Pancreas (tissue), 10 donors: ENCODE data around the gene ANKS1B. TPM values are rescaled to one million over a fixed set of nuclear protein-coding genes. Genes with fewer than 3 reads are reported as not detected.

ENCODE experiments used
- ATAC-seq, 4 donors: fragments of 200-7000 bp; cut with Tn5 transposase; one replicate each; pipeline versions ENCODE4 v1.8.0 to v1.9.1; 2020; ENCODE audit warnings: mild to moderate bottlenecking in 4 of 4, moderate library complexity in 4 of 4
- DNase-seq, 6 donors: peaks; one replicate each; pipeline ENCODE4 v3.0.0-alpha.2; 2020
- FAIRE-seq: peaks from 2 replicates; lab custom pipeline; 2012; peaks lifted over from hg19 to GRCh38; lab: Jason Lieb, UNC
- H3K27ac ChIP-seq, 4 donors: fragments of 200-600 bp; sonication (generic); 1 replicate in 3 of 4; 2 replicates in 1 of 4; pipeline versions ENCODE4 v1.5.0 to v1.8.0; 2020
- H3K27me3 ChIP-seq, 4 donors: fragments of 200-600 bp; one replicate each; pipeline ENCODE4 v1.8.0; 2021
- H3K36me3 ChIP-seq, 3 donors: fragments of 200-600 bp; sonication (generic) in 1 of 3; one replicate each; pipeline versions ENCODE4 v1.5.0 to v1.8.0; 2020 to 2021
- H3K4me1 ChIP-seq, 3 donors: fragments of 200-600 bp; one replicate each; pipeline ENCODE4 v1.8.0; 2021
- H3K4me3 ChIP-seq, 4 donors: fragments of 200-600 bp; sonication (generic) in 2 of 4; one replicate each; pipeline versions ENCODE4 v1.5.0 to v1.8.0; 2020 to 2021
- H3K9me3 ChIP-seq, 4 donors: fragments of 200-600 bp; one replicate each; pipeline ENCODE4 v1.8.0; 2021
- WGBS, 2 donors: extraction: QIAGEN DNeasy Blood & Tissue Kit; methylation state at CpG; one replicate each; pipeline ENCODE4 v1.1.7; 2013; 5-methylcytosine and 5-hydroxymethylcytosine counted together
- intact Hi-C, 3 donors: fragments of 100-400 bp; cut with DNase I; formaldehyde crosslinking; loops; one replicate each; pipeline versions ENCODE4 v1.11.1 to v1.14.2; 2022
- polyA plus RNA-seq, 2 donors: library from polyadenylated mRNA; stranded (reverse); fragments of 200-250 nt; gene quantifications; one replicate each; pipeline ENCODE4 v1.2.3, GENCODE V29; 2013
- total RNA-seq, 6 donors: library from RNA; stranded (reverse); fragmentation: NEBNext Ultra II Directional in 4 of 6; extraction: Animal tissue kit (Norgen Biotek cat#: 25700) in 4 of 6; gene quantifications; one replicate each; pipeline versions ENCODE4 v1.2.1 to v1.2.4, GENCODE V29; 2021 to 2023
- TF ChIP-seq, protein P1 (sequence below), 4 donors: fragments of 200-600 bp; sonication (generic) in 3 of 4; IDR thresholded peaks; one replicate each; pipeline versions ENCODE4 v1.5.0 to v1.8.0; 2021; ENCODE audit warnings: antibody characterized with exemption in 4 of 4
- donor health status: healthy with polysubstance abuse.
- donor health status: DM: no; HTN: no; CAD: no; lungs with moderate emphysema.
- donor health status: DM: no; HTN: no; CAD: no.
- donor health status: control.
- donor health status: control.
- donor health status: Bipolar disorder and iron deficiency.
- donor health status: DM: yes; HTN: yes; CAD: no.
- donor health status: DM: no; HTN: no; CAD: no.
- donor health status: DM: no; HTN: no; CAD: no.
- donor health status: DM: yes; HTN: yes; CAD: no.

Gene ANKS1B
- total and polyA plus RNA-seq, 8 donors = 0.49 to 3.2 (median 1.9) TPM

DNA sequence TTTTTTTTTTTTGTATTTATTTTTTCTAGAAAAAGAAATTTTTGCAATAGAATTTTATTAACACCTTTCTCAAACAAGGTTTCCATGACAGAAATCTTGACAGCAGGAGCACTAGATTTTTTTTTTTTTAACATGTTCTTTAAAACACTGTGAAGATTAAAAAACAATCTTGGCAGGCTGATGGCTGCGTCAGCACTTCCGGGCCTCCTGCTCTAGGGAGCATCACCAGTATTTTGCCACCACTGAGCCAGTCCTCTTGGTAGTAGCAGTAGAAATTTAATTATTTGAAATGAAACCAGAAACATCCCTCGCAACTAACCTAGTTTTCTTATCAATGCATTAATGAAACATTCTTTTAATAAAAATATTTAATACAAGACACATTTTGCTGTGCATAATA, 1240.1 kb downstream of the ANKS1B start:
- no peaks in the 10 kb centered on the region for H3K27me3 ChIP-seq
- H3K9me3 ChIP-seq = no peaks in the 10 kb centered on the region
- no peak overlapping the region for H3K27ac ChIP-seq
- TF ChIP-seq, protein P1, sequence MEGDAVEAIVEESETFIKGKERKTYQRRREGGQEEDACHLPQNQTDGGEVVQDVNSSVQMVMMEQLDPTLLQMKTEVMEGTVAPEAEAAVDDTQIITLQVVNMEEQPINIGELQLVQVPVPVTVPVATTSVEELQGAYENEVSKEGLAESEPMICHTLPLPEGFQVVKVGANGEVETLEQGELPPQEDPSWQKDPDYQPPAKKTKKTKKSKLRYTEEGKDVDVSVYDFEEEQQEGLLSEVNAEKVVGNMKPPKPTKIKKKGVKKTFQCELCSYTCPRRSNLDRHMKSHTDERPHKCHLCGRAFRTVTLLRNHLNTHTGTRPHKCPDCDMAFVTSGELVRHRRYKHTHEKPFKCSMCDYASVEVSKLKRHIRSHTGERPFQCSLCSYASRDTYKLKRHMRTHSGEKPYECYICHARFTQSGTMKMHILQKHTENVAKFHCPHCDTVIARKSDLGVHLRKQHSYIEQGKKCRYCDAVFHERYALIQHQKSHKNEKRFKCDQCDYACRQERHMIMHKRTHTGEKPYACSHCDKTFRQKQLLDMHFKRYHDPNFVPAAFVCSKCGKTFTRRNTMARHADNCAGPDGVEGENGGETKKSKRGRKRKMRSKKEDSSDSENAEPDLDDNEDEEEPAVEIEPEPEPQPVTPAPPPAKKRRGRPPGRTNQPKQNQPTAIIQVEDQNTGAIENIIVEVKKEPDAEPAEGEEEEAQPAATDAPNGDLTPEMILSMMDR (IDR thresholded peaks at IDR 0.05) = no peak
- no peaks in the 10 kb centered on the region for H3K4me1 ChIP-seq
- intact Hi-C loops = no loop called here
- 88% methylated on average over 3 of the region's 3 CpGs for WGBS, 2 donors
- no peak overlapping the region for H3K4me3 ChIP-seq
- no peaks in the 10 kb centered on the region for H3K36me3 ChIP-seq
- DNase-seq (no peak), ATAC-seq (no peak), FAIRE-seq (no peak)

DNA sequence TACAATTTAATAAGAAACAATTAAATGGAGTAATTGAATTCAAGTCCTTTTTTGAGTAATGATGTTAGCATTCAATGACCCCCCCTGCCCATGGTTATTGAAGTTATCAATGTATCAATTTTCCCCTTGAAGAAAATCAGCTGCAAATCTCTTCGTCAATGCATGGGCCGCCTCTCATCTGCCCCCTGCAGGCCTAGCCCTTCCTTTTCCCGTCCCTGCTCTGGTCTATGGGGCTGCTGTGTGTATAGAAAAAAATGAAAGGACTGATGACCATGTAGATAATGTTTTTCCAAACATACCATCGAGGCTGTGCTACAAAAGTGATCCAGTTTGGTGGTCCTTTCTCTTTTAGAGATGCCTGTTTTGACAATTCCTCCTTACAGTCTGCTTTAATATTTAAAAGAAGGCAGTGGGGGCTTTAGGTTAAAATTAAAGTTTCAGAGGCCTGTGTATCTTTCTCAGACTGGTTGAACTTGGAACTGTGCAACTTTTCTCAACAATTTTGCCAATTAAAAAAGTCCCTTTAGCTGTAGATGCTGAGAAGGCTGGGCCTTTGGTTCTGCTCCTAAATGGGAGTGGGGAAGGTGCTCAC, 1241.3 kb downstream of the ANKS1B start:
- 25% methylated on average over 4 of the region's 4 CpGs for WGBS, 2 donors
- H3K27ac ChIP-seq = no peak overlapping the region
- DNase-seq (peak in 1 of 6 donors; percentile 19), FAIRE-seq (no peak), ATAC-seq (peak in 3 of 4 donors; percentile 52 to 77 (median 75))
- intact Hi-C loops = no loop called here
- H3K9me3 ChIP-seq = no peaks in the 10 kb centered on the region
- H3K36me3 ChIP-seq = no peaks in the 10 kb centered on the region
- TF ChIP-seq, protein P1 (IDR thresholded peaks at IDR 0.05) = peak; percentile 15 to 43 (median 28)
- H3K27me3 ChIP-seq = no peaks in the 10 kb centered on the region
- no peak overlapping the region for H3K4me3 ChIP-seq
- no peaks in the 10 kb centered on the region for H3K4me1 ChIP-seq

DNA sequence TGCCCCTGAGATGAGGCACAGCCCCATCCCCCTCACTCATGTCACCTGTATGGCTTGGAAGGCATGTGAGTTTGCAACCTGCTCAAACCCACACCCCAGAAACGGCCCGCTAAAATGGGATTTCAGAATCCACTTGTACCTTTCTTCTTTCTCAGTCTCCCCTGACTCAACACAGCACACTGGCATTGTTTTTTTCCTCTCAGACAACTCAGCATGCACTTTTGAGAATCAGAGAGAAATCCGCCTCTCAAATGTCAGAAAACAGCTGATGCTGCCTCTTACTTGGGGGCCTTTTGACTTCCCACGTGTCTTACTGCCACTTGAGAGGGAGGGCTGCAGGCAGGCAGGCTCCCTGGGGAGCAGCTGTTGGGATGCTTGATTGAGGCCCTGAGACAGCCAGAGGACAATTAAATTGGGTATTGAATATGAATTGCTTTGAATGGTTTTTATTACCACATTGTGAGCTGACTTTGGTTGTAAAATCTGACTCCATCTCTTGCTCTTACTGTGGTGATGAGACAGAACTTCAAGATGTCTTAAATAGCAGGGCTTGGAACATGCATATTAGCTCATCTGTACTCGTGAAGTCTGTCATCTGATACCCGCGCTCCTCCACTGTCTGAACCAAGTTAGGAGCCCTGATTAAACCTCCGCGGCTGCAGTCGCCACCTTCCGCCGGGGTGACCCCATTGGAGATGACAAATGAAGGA, 1243.0 kb downstream of the ANKS1B start:
- Histone ChIP-seq H3K4me3 (no peak overlapping the region), H3K27ac (no peak overlapping the region), H3K36me3 (no peaks in the 10 kb centered on the region), H3K4me1 (peaks cover 0 to 4% (median 2%) of the 10 kb centered on the region in 3 donors), H3K27me3 (no peaks in the 10 kb centered on the region), H3K9me3 (no peaks in the 10 kb centered on the region)
- FAIRE-seq (no peak), ATAC-seq (no peak), DNase-seq (no peak)
- TF ChIP-seq, protein P1 (IDR thresholded peaks at IDR 0.05) = no peak
- intact Hi-C loops = no loop called here
- WGBS, 2 donors = 77 to 80% methylated on average over 12 of the region's 12 CpGs

DNA sequence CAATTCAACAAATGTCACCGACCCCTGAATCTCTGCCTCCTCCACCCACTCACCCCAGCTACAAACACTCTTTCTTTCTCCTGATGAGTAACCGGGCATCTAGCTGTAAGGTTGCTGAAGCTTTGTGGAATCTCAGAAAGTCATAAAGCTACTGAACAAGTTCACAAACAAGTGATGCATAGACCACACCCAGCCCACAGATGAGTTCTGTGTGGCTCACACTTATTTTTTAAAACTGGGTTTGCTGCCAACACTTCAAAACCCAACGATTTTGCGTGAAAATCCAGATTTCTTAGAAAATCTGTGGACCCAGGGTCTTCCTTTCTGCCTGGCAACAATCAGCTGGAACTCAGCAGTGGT, 1243.6 kb downstream of the ANKS1B start:
- ATAC-seq = no peak
- WGBS, 2 donors = 86 to 91% methylated on average over 4 of the region's 4 CpGs
- FAIRE-seq = no peak

More for the DNA sequence above, 1243.6 kb downstream of the ANKS1B start:
- Histone ChIP-seq H3K4me3 (no peak overlapping the region), H3K9me3 (no peaks in the 10 kb centered on the region), H3K4me1 (peaks cover 0 to 6% (median 5%) of the 10 kb centered on the region in 3 donors), H3K27ac (no peak overlapping the region), H3K36me3 (no peaks in the 10 kb centered on the region), H3K27me3 (no peaks in the 10 kb centered on the region)
- DNase-seq = no peak
- TF ChIP-seq, protein P1 (IDR thresholded peaks at IDR 0.05) = no peak
- intact Hi-C loops = no loop called here
